GM23338 (cell line): ENCODE data around the gene UGT8. TPM values are rescaled to one million over a fixed set of nuclear protein-coding genes. Genes with fewer than 3 reads are reported as not detected.

Experiments used
- ATAC-seq: fragments of 200-7000 bp; cut with Tn5 transposase; 3 replicates; pipeline ENCODE4 v1.9.1; 2020
- DNase-seq: peaks from one replicate; pipeline ENCODE4 v3.0.0-alpha.2; 2015; ENCODE audit warnings: low spot score
- H2AFZ ChIP-seq: fragments of 200-600 bp; sonication (generic); 2 replicates; pipeline ENCODE4 v1.8.0; 2016; ENCODE audit warnings: antibody characterized with exemption, mild to moderate bottlenecking, moderate library complexity
- H3F3A ChIP-seq: fragments of 200-600 bp; sonication (generic); replicated peaks from 2 replicates; pipeline ENCODE4 v1.8.0; 2017; ENCODE audit warnings: antibody characterized with exemption, mixed run types, low read depth
- H3K27ac ChIP-seq: fragments of 200-600 bp; sonication (generic); 2 replicates; pipeline ENCODE4 v1.6.1; 2016; ENCODE audit warnings: low read depth
- H3K27me3 ChIP-seq: fragments of 200-600 bp; sonication (generic); 2 replicates; pipeline ENCODE4 v1.8.0; 2016; ENCODE audit warnings: mild to moderate bottlenecking, mixed run types, moderate library complexity; ENCODE audit not compliant: insufficient read depth
- H3K36me3 ChIP-seq: fragments of 200-600 bp; sonication (generic); 2 replicates; pipeline ENCODE4 v1.8.0; 2016; ENCODE audit warnings: mild to moderate bottlenecking; ENCODE audit not compliant: insufficient read depth
- H3K4me1 ChIP-seq: fragments of 200-600 bp; sonication (generic); 2 replicates; pipeline ENCODE4 v1.8.0; 2016; ENCODE audit warnings: mild to moderate bottlenecking, moderate library complexity; ENCODE audit not compliant: insufficient read depth
- H3K4me2 ChIP-seq: fragments of 200-600 bp; sonication (generic); 2 replicates; pipeline ENCODE4 v1.7.1; 2017; ENCODE audit warnings: mixed run types
- H3K4me3 ChIP-seq: fragments of 200-600 bp; sonication (generic); 2 replicates; pipeline ENCODE4 v1.6.1; 2016; ENCODE audit warnings: mixed run types
- H3K79me2 ChIP-seq: fragments of 200-600 bp; sonication (generic); replicated peaks from 2 replicates; pipeline ENCODE4 v1.8.0; 2017; ENCODE audit warnings: mild to moderate bottlenecking; ENCODE audit not compliant: insufficient read depth
- H3K9me2 ChIP-seq: fragments of 200-600 bp; sonication (generic); 2 replicates; pipeline ENCODE4 v1.8.0; 2017; ENCODE audit not compliant: insufficient read depth
- H4K20me1 ChIP-seq: fragments of 200-600 bp; sonication (generic); replicated peaks from 2 replicates; pipeline ENCODE4 v1.8.0; 2017; ENCODE audit warnings: mild to moderate bottlenecking; ENCODE audit not compliant: insufficient read depth
- H3K27ac Mint-ChIP-seq: 2 replicates; pipeline ENCODE4 v1.8.0; 2020; ENCODE audit warnings: inconsistent platforms, mild to moderate bottlenecking, moderate library complexity, mixed read lengths
- H3K27me3 Mint-ChIP-seq: 3 replicates; pipeline ENCODE4 v1.8.0; 2022; ENCODE audit warnings: low read depth, mild to moderate bottlenecking, moderate library complexity, mixed read lengths, inconsistent platforms; ENCODE audit not compliant: insufficient read depth, poor library complexity
- H3K36me3 Mint-ChIP-seq: 3 replicates; pipeline ENCODE4 v1.8.0; 2021; ENCODE audit warnings: low read depth, mild to moderate bottlenecking, inconsistent platforms, moderate library complexity, mixed read lengths
- H3K4me1 Mint-ChIP-seq: 3 replicates; pipeline ENCODE4 v1.8.0; 2020; ENCODE audit warnings: mild to moderate bottlenecking, inconsistent platforms, mixed read lengths
- H3K4me3 Mint-ChIP-seq: 3 replicates; pipeline ENCODE4 v1.8.0; 2021; ENCODE audit warnings: moderate library complexity, mild to moderate bottlenecking, inconsistent platforms, mixed read lengths
- H3K9me3 Mint-ChIP-seq: 3 replicates; pipeline ENCODE4 v1.8.0; 2020; ENCODE audit warnings: moderate library complexity, mild to moderate bottlenecking, inconsistent platforms, mixed read lengths
- EZH2 ChIP-seq: fragments of 200-600 bp; sonication (generic); IDR thresholded peaks from one replicate; pipeline ENCODE4 v1.8.0; 2017; ENCODE audit warnings: antibody characterized with exemption, mild to moderate bottlenecking, low read depth; ENCODE audit not compliant: unreplicated experiment
- EZH2phosphoT487 ChIP-seq: fragments of 200-600 bp; sonication (generic); IDR thresholded peaks from one replicate; pipeline ENCODE4 v1.8.1; 2018; ENCODE audit warnings: antibody characterized with exemption; ENCODE audit not compliant: unreplicated experiment
- JUNB ChIP-seq: IDR thresholded peaks from one replicate; pipeline ENCODE4 v1.6.1; 2016; ENCODE audit warnings: antibody characterized with exemption; ENCODE audit not compliant: unreplicated experiment
- NANOG ChIP-seq: IDR thresholded peaks from 2 replicates; pipeline ENCODE4 v1.6.1; 2016; ENCODE audit warnings: antibody characterized with exemption, borderline replicate concordance
- POLR2AphosphoS5 ChIP-seq: IDR thresholded peaks from 2 replicates; pipeline ENCODE4 v1.6.1; 2016; ENCODE audit warnings: antibody characterized with exemption, low read depth
- STAT1 ChIP-seq: IDR thresholded peaks from one replicate; pipeline ENCODE4 v1.6.1; 2016; ENCODE audit warnings: antibody characterized with exemption; ENCODE audit not compliant: unreplicated experiment
- ZNF114 ChIP-seq: fragments of 250-450 bp; sonication (Bioruptor Pico); IDR thresholded peaks from 2 replicates; pipeline ENCODE4 v1.5.0; 2020; ENCODE audit warnings: mild to moderate bottlenecking, moderate library complexity
- ZNF331 ChIP-seq: fragments of 250-450 bp; sonication (Bioruptor Pico); IDR thresholded peaks from 2 replicates; pipeline ENCODE4 v1.5.0; 2020; ENCODE audit warnings: low read depth, mild to moderate bottlenecking, moderate library complexity
- polyA plus RNA-seq: library from polyadenylated mRNA; unstranded; fragments of >200 nt; fragmentation: Nextera tagmentation; extraction: Ambion mirVana; gene quantifications from 2 replicates; pipeline ENCODE4 v1.2.1, GENCODE V29; 2016
- total RNA-seq: library from RNA; depleted of rRNA; stranded (reverse); fragments of >200 nt; shearing (Covaris generic); gene quantifications from 2 replicates; pipeline ENCODE4 v1.2.3, GENCODE V29; 2014
- TF ChIP-seq, protein P1 (sequence below): IDR thresholded peaks from 2 replicates; pipeline ENCODE4 v1.6.1; 2016; ENCODE audit warnings: antibody characterized with exemption
- TF ChIP-seq, protein P2 (sequence below): fragments of 250-450 bp; sonication (Bioruptor Pico); IDR thresholded peaks from 2 replicates; pipeline ENCODE4 v1.5.0; 2020; ENCODE audit warnings: mild to moderate bottlenecking, moderate library complexity
- TF ChIP-seq, protein P3 (sequence below), 2 experiments: fragments of 200-600 bp in 1 of 2; sonication (generic) in 1 of 2; conservative IDR thresholded peaks; 2 replicates each; pipeline versions ENCODE4 v1.5.1 to v1.6.1; 2016 to 2017; ENCODE audit warnings: antibody characterized with exemption in 2 of 2, low read depth in 2 of 2, mild to moderate bottlenecking in 2 of 2, moderate library complexity in 1 of 2

Gene UGT8
- total and polyA plus RNA-seq, 2 experiments from 2014 or later, result 14.9 to 39.0 TPM

DNA sequence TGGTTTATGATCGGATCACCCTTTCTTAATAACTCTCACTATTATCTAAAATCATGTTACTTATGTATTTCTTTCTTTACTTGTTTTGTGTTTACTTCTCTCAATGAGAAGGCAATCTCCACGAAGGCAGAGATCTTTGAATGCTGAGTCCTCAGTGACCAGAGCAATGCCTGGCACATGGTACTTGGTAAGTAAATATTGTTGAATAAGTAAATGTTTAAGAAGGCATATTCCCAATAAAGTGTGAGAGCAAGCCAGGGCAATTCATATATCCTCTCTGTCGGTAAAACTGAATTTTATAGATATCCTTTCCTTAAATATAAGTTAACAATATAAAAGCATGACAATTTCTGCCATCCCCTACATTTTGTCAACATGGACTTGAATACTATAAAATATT lies 94.4 kb downstream of the UGT8 start:
- ATAC-seq, result no peak
- Histone ChIP-seq H3K4me2 (no peak overlapping the region), H3K27ac (no peak overlapping the region), H2AFZ (no peak overlapping the region), H3K27me3 (no peaks in the 10 kb centered on the region), H3K4me3 (no peak overlapping the region), H4K20me1 (no peaks in the 10 kb centered on the region), H3K9me2 (no peaks in the 10 kb centered on the region), H3F3A (no peaks in the 10 kb centered on the region), H3K79me2 (no peaks in the 10 kb centered on the region), H3K36me3 (no peaks in the 10 kb centered on the region), H3K4me1 (no peaks in the 10 kb centered on the region)
- Mint-ChIP-seq H3K27ac (no peak overlapping the region), H3K27me3 (no peaks in the 10 kb centered on the region), H3K4me3 (no peak overlapping the region), H3K9me3 (no peaks in the 10 kb centered on the region), H3K36me3 (no peaks in the 10 kb centered on the region), H3K4me1 (peaks cover 9% of the 10 kb centered on the region)
- TF ChIP-seq JUNB (no peak), NANOG (no peak), STAT1 (no peak), ZNF331 (CRISPR knock-in tag) (no peak), ZNF114 (CRISPR knock-in tag) (no peak), EZH2phosphoT487 (no peak), POLR2AphosphoS5 (no peak), EZH2 (no peak)
- TF ChIP-seq, protein P1, sequence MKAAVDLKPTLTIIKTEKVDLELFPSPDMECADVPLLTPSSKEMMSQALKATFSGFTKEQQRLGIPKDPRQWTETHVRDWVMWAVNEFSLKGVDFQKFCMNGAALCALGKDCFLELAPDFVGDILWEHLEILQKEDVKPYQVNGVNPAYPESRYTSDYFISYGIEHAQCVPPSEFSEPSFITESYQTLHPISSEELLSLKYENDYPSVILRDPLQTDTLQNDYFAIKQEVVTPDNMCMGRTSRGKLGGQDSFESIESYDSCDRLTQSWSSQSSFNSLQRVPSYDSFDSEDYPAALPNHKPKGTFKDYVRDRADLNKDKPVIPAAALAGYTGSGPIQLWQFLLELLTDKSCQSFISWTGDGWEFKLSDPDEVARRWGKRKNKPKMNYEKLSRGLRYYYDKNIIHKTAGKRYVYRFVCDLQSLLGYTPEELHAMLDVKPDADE, result no peak
- TF ChIP-seq, protein P2, sequence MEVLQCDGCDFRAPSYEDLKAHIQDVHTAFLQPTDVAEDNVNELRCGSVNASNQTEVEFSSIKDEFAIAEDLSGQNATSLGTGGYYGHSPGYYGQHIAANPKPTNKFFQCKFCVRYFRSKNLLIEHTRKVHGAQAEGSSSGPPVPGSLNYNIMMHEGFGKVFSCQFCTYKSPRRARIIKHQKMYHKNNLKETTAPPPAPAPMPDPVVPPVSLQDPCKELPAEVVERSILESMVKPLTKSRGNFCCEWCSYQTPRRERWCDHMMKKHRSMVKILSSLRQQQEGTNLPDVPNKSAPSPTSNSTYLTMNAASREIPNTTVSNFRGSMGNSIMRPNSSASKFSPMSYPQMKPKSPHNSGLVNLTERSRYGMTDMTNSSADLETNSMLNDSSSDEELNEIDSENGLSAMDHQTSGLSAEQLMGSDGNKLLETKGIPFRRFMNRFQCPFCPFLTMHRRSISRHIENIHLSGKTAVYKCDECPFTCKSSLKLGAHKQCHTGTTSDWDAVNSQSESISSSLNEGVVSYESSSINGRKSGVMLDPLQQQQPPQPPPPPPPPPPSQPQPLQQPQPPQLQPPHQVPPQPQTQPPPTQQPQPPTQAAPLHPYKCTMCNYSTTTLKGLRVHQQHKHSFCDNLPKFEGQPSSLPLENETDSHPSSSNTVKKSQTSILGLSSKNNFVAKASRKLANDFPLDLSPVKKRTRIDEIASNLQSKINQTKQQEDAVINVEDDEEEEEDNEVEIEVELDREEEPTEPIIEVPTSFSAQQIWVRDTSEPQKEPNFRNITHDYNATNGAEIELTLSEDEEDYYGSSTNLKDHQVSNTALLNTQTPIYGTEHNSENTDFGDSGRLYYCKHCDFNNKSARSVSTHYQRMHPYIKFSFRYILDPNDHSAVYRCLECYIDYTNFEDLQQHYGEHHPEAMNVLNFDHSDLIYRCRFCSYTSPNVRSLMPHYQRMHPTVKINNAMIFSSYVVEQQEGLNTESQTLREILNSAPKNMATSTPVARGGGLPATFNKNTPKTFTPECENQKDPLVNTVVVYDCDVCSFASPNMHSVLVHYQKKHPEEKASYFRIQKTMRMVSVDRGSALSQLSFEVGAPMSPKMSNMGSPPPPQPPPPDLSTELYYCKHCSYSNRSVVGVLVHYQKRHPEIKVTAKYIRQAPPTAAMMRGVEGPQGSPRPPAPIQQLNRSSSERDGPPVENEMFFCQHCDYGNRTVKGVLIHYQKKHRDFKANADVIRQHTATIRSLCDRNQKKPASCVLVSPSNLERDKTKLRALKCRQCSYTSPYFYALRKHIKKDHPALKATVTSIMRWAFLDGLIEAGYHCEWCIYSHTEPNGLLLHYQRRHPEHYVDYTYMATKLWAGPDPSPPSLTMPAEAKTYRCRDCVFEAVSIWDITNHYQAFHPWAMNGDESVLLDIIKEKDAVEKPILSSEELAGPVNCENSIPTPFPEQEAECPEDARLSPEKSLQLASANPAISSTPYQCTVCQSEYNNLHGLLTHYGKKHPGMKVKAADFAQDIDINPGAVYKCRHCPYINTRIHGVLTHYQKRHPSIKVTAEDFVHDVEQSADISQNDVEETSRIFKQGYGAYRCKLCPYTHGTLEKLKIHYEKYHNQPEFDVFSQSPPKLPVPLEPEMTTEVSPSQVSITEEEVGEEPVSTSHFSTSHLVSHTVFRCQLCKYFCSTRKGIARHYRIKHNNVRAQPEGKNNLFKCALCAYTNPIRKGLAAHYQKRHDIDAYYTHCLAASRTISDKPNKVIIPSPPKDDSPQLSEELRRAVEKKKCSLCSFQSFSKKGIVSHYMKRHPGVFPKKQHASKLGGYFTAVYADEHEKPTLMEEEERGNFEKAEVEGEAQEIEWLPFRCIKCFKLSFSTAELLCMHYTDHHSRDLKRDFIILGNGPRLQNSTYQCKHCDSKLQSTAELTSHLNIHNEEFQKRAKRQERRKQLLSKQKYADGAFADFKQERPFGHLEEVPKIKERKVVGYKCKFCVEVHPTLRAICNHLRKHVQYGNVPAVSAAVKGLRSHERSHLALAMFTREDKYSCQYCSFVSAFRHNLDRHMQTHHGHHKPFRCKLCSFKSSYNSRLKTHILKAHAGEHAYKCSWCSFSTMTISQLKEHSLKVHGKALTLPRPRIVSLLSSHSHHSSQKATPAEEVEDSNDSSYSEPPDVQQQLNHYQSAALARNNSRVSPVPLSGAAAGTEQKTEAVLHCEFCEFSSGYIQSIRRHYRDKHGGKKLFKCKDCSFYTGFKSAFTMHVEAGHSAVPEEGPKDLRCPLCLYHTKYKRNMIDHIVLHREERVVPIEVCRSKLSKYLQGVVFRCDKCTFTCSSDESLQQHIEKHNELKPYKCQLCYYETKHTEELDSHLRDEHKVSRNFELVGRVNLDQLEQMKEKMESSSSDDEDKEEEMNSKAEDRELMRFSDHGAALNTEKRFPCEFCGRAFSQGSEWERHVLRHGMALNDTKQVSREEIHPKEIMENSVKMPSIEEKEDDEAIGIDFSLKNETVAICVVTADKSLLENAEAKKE, result no peak
- TF ChIP-seq, protein P3, sequence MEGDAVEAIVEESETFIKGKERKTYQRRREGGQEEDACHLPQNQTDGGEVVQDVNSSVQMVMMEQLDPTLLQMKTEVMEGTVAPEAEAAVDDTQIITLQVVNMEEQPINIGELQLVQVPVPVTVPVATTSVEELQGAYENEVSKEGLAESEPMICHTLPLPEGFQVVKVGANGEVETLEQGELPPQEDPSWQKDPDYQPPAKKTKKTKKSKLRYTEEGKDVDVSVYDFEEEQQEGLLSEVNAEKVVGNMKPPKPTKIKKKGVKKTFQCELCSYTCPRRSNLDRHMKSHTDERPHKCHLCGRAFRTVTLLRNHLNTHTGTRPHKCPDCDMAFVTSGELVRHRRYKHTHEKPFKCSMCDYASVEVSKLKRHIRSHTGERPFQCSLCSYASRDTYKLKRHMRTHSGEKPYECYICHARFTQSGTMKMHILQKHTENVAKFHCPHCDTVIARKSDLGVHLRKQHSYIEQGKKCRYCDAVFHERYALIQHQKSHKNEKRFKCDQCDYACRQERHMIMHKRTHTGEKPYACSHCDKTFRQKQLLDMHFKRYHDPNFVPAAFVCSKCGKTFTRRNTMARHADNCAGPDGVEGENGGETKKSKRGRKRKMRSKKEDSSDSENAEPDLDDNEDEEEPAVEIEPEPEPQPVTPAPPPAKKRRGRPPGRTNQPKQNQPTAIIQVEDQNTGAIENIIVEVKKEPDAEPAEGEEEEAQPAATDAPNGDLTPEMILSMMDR (conservative IDR thresholded peaks at IDR 0.05; ENCODE audit: low read depth in 2 of 2), result no peak
- DNase-seq, result no peak
